ENCODE results near the gene TAF6.

DNA sequence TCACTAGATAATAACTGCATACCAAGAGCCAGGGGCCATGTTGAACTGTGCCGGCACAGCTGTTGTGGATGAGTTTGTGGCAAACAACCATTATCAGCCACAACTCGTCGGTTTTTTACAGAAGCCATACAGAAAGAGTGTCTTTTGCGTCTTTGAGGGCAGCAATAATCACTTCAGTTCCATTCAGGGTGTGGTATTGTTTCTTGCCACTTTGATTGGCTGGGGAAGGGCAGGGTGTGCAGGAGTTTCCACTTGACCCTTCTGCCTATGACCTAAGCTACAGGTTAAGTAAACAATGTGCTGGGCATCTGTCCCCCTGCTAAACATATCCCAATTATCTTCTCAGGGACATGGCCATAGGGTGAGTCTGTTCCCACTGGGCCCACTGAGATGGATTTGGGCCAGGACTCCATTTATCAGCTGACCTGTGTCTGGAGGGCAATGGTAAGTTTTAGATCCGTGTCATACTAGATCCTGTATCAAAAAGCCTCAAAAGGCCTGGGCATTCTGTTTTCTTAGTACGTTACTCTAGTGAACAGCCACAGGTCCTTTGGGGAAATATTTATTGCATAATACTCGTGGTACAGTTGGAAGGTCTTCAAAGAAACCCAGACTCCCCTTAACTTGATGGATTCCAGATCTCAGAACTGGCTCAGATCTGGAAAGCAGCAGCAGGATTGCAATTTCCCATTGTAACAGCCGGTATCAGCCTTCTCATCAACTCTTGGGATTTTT, 53.5 kb downstream of the TAF6 start:
- TF ChIP-seq, protein P1, sequence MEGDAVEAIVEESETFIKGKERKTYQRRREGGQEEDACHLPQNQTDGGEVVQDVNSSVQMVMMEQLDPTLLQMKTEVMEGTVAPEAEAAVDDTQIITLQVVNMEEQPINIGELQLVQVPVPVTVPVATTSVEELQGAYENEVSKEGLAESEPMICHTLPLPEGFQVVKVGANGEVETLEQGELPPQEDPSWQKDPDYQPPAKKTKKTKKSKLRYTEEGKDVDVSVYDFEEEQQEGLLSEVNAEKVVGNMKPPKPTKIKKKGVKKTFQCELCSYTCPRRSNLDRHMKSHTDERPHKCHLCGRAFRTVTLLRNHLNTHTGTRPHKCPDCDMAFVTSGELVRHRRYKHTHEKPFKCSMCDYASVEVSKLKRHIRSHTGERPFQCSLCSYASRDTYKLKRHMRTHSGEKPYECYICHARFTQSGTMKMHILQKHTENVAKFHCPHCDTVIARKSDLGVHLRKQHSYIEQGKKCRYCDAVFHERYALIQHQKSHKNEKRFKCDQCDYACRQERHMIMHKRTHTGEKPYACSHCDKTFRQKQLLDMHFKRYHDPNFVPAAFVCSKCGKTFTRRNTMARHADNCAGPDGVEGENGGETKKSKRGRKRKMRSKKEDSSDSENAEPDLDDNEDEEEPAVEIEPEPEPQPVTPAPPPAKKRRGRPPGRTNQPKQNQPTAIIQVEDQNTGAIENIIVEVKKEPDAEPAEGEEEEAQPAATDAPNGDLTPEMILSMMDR (IDR thresholded peaks at IDR 0.05) = no peak
- TF ChIP-seq POLR2A (IDR thresholded peaks at IDR 0.05) = no peak
- peak; percentile 92 for TF ChIP-seq POLR2AphosphoS5 (IDR thresholded peaks at IDR 0.05)
- no peak for TF ChIP-seq EP300 (IDR thresholded peaks at IDR 0.05)
